Neural cell (in vitro differentiated cells): ENCODE results near the gene TTC21B.

Experiments
- MXI1 ChIP-seq: fragments of 450-650 bp; conservative IDR thresholded peaks from 2 replicates; pipeline ENCODE4 v1.6.1; 2014; ENCODE audit warnings: antibody characterized with exemption, mild to moderate bottlenecking; ENCODE audit not compliant: poor library complexity, severe bottlenecking
- POLR2AphosphoS5 ChIP-seq: IDR thresholded peaks from 2 replicates; pipeline ENCODE4 v1.6.1; 2012
- TF ChIP-seq, protein P1 (sequence below): fragments of 450-650 bp; IDR thresholded peaks from 2 replicates; pipeline ENCODE4 v1.5.1; 2014; ENCODE audit warnings: antibody characterized with exemption, mild to moderate bottlenecking, moderate library complexity; ENCODE audit not compliant: poor library complexity, severe bottlenecking
- TF ChIP-seq, protein P2 (sequence below): IDR thresholded peaks from 2 replicates; pipeline ENCODE4 v1.6.1; 2012; ENCODE audit warnings: borderline replicate concordance

- TF ChIP-seq, protein P1, sequence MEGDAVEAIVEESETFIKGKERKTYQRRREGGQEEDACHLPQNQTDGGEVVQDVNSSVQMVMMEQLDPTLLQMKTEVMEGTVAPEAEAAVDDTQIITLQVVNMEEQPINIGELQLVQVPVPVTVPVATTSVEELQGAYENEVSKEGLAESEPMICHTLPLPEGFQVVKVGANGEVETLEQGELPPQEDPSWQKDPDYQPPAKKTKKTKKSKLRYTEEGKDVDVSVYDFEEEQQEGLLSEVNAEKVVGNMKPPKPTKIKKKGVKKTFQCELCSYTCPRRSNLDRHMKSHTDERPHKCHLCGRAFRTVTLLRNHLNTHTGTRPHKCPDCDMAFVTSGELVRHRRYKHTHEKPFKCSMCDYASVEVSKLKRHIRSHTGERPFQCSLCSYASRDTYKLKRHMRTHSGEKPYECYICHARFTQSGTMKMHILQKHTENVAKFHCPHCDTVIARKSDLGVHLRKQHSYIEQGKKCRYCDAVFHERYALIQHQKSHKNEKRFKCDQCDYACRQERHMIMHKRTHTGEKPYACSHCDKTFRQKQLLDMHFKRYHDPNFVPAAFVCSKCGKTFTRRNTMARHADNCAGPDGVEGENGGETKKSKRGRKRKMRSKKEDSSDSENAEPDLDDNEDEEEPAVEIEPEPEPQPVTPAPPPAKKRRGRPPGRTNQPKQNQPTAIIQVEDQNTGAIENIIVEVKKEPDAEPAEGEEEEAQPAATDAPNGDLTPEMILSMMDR: no peak
- TF ChIP-seq, protein P2, sequence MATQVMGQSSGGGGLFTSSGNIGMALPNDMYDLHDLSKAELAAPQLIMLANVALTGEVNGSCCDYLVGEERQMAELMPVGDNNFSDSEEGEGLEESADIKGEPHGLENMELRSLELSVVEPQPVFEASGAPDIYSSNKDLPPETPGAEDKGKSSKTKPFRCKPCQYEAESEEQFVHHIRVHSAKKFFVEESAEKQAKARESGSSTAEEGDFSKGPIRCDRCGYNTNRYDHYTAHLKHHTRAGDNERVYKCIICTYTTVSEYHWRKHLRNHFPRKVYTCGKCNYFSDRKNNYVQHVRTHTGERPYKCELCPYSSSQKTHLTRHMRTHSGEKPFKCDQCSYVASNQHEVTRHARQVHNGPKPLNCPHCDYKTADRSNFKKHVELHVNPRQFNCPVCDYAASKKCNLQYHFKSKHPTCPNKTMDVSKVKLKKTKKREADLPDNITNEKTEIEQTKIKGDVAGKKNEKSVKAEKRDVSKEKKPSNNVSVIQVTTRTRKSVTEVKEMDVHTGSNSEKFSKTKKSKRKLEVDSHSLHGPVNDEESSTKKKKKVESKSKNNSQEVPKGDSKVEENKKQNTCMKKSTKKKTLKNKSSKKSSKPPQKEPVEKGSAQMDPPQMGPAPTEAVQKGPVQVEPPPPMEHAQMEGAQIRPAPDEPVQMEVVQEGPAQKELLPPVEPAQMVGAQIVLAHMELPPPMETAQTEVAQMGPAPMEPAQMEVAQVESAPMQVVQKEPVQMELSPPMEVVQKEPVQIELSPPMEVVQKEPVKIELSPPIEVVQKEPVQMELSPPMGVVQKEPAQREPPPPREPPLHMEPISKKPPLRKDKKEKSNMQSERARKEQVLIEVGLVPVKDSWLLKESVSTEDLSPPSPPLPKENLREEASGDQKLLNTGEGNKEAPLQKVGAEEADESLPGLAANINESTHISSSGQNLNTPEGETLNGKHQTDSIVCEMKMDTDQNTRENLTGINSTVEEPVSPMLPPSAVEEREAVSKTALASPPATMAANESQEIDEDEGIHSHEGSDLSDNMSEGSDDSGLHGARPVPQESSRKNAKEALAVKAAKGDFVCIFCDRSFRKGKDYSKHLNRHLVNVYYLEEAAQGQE: no peak
- TF ChIP-seq POLR2AphosphoS5: no peak
- TF ChIP-seq MXI1: no peak
These were observed 89.3 kb downstream of the TTC21B start for GRCh38 chr2:165864296-165864695.
